CD14-positive monocyte (primary cell): ENCODE results near the gene TMTC2. TPM values are rescaled to one million over a fixed set of nuclear protein-coding genes. Genes with fewer than 3 reads are reported as not detected.

Source experiments
- DNase-seq, 3 donors: peaks; one replicate each; pipeline ENCODE4 v3.0.0-alpha.2; 2011 to 2022
- H2AFZ ChIP-seq: 2 replicates; pipeline ENCODE4 v1.6.0; 2012; ENCODE audit warnings: mild to moderate bottlenecking, low read depth, low read length, inconsistent platforms; ENCODE audit not compliant: insufficient read depth, poor library complexity, severe bottlenecking
- H3K27ac ChIP-seq, 2 donors: 1 replicate in 1 of 2; 2 replicates in 1 of 2; pipeline ENCODE4 v1.5.1; 2012 to 2013; ENCODE audit warnings: low read length in 2 of 2, control low read depth in 1 of 2, inconsistent platforms in 1 of 2, low read depth in 1 of 2, mild to moderate bottlenecking in 1 of 2
- H3K27me3 ChIP-seq, 2 donors: one replicate each; pipeline versions ENCODE4 v1.6.0 to v1.6.1; 2011 to 2013; ENCODE audit warnings: low read length in 2 of 2; ENCODE audit not compliant: control insufficient read depth in 2 of 2, insufficient read depth in 2 of 2
- H3K36me3 ChIP-seq, 2 donors: replicated peaks in 1 of 2; 1 replicate in 1 of 2; 2 replicates in 1 of 2; pipeline versions ENCODE4 v1.5.1 to v1.6.1; 2012 to 2013; ENCODE audit warnings: low read length in 2 of 2, control low read depth in 1 of 2, inconsistent platforms in 1 of 2, mild to moderate bottlenecking in 1 of 2; ENCODE audit not compliant: insufficient read depth in 2 of 2, control insufficient read depth in 1 of 2
- H3K4me1 ChIP-seq, 2 donors: 1 replicate in 1 of 2; 2 replicates in 1 of 2; pipeline versions ENCODE4 v1.5.1 to v1.6.1; 2012 to 2013; ENCODE audit warnings: low read length in 2 of 2, control low read depth in 1 of 2, inconsistent platforms in 1 of 2, mild to moderate bottlenecking in 1 of 2, moderate library complexity in 1 of 2; ENCODE audit not compliant: insufficient read depth in 2 of 2, control insufficient read depth in 1 of 2
- H3K4me2 ChIP-seq: replicated peaks from 2 replicates; pipeline ENCODE3; 2012; ENCODE audit warnings: low read length, moderate library complexity, mild to moderate bottlenecking; ENCODE audit not compliant: poor library complexity, severe bottlenecking; ENCODE audit errors: extremely low read depth
- H3K4me3 ChIP-seq, 3 experiments: fragments of 200-600 bp in 1 of 3; sonication (generic) in 1 of 3; replicated peaks in 1 of 3; 1 replicate in 2 of 3; 2 replicates in 1 of 3; pipeline ENCODE4 v1.5.1; 2011 to 2013; ENCODE audit warnings: low read length in 3 of 3, mild to moderate bottlenecking in 3 of 3, control low read depth in 2 of 3, low read depth in 2 of 3, inconsistent platforms in 1 of 3, moderate library complexity in 1 of 3
- H3K79me2 ChIP-seq: 2 replicates; pipeline ENCODE4 v1.6.0; 2012; ENCODE audit warnings: mild to moderate bottlenecking, control low read depth, inconsistent platforms, low read length, moderate library complexity; ENCODE audit not compliant: insufficient read depth
- H3K9ac ChIP-seq: 2 replicates; pipeline ENCODE4 v1.6.0; 2017; ENCODE audit warnings: low read length, mild to moderate bottlenecking; ENCODE audit not compliant: insufficient read depth, poor library complexity, severe bottlenecking
- H3K9me3 ChIP-seq, 2 donors: replicated peaks in 1 of 2; 1 replicate in 1 of 2; 2 replicates in 1 of 2; pipeline versions ENCODE4 v1.5.1 to v1.6.1; 2012 to 2013; ENCODE audit warnings: low read length in 2 of 2, control low read depth in 1 of 2; ENCODE audit not compliant: control insufficient read depth in 1 of 2, insufficient read depth in 1 of 2
- H4K20me1 ChIP-seq: 2 replicates; pipeline ENCODE4 v1.6.0; 2012; ENCODE audit warnings: mild to moderate bottlenecking, low read length, control low read depth, moderate library complexity; ENCODE audit not compliant: insufficient read depth
- H3K27ac Mint-ChIP-seq, 7 donors: one replicate each; pipeline ENCODE4 v1.8.0; 2020; ENCODE audit warnings: mild to moderate bottlenecking in 7 of 7, mixed read lengths in 7 of 7, moderate library complexity in 6 of 7, inconsistent platforms in 2 of 7
- H3K27me3 Mint-ChIP-seq, 3 donors: one replicate each; pipeline ENCODE4 v1.8.0; 2021 to 2022; ENCODE audit warnings: low read depth in 3 of 3, mild to moderate bottlenecking in 3 of 3, mixed read lengths in 3 of 3, moderate library complexity in 3 of 3, inconsistent platforms in 1 of 3
- H3K36me3 Mint-ChIP-seq, 2 donors: one replicate each; pipeline ENCODE4 v1.8.0; 2020; ENCODE audit warnings: mixed read lengths in 2 of 2, inconsistent platforms in 1 of 2, mild to moderate bottlenecking in 1 of 2
- H3K4me1 Mint-ChIP-seq: one replicate; pipeline ENCODE4 v1.8.0; 2020; ENCODE audit warnings: mild to moderate bottlenecking, mixed read lengths
- H3K4me3 Mint-ChIP-seq, 2 donors: one replicate each; pipeline ENCODE4 v1.8.0; 2020; ENCODE audit warnings: mild to moderate bottlenecking in 2 of 2, mixed read lengths in 2 of 2, moderate library complexity in 1 of 2
- H3K9me3 Mint-ChIP-seq, 7 donors: one replicate each; pipeline ENCODE4 v1.8.0; 2020 to 2022; ENCODE audit warnings: mixed read lengths in 7 of 7, mild to moderate bottlenecking in 6 of 7, moderate library complexity in 6 of 7, inconsistent platforms in 2 of 7
- CTCF ChIP-seq: fragments of 200-600 bp; IDR thresholded peaks from one replicate; pipeline ENCODE4 v1.8.0; 2022; ENCODE audit warnings: antibody characterized with exemption, mild to moderate bottlenecking
- WGBS: methylation state at CpG from one replicate; pipeline ENCODE4 v1.1.5; 2013; ENCODE audit warnings: missing lambda C conversion rate; ENCODE audit not compliant: insufficient coverage; 5-methylcytosine and 5-hydroxymethylcytosine counted together
- intact Hi-C, 2 donors: fragments of 100-400 bp; cut with micrococcal nuclease; formaldehyde crosslinking; loops; one replicate each; pipeline versions ENCODE4 v1.15.0 to v1.15.1; 2023
- polyA plus RNA-seq, 3 donors: library from polyadenylated mRNA; depleted of rRNA in 1 of 3; unstranded in 2 of 3; stranded (reverse) in 1 of 3; fragments of 300-500 nt in 2 of 3; fragments of >200 nt in 1 of 3; fragmentation: Illumina TruSeq in 2 of 3; gene quantifications; 1 replicate in 2 of 3; 2 replicates in 1 of 3; pipeline ENCODE4 v1.2.3, GENCODE V29; 2012 to 2021

TMTC2 gene
- polyA plus RNA-seq, 3 donors: 2.5 to 15.7 (median 3.3) TPM

- Histone ChIP-seq H3K4me1 (no peaks in the 10 kb centered on the region), H3K4me3 (no peak overlapping the region), H4K20me1 (no peaks in the 10 kb centered on the region), H3K9me3 (no peaks in the 10 kb centered on the region), H3K27me3 (no peaks in the 10 kb centered on the region), H2AFZ (no peak overlapping the region), H3K4me2 (no peak overlapping the region), H3K79me2 (no peaks in the 10 kb centered on the region), H3K27ac (no peak overlapping the region), H3K9ac (no peak overlapping the region), H3K36me3 (no peaks in the 10 kb centered on the region)
- Mint-ChIP-seq H3K27me3 (peaks cover 0 to 4% (median 0%) of the 10 kb centered on the region in 3 donors), H3K4me3 (no peak overlapping the region), H3K4me1 (peaks cover 4% of the 10 kb centered on the region), H3K36me3 (no peaks in the 10 kb centered on the region), H3K9me3 (peaks cover 0 to 6% (median 0%) of the 10 kb centered on the region in 7 donors), H3K27ac (no peak overlapping the region)
- DNase-seq: no peak
- intact Hi-C loops: no loop called here
- WGBS: 95% methylated on average over 3 of the region's 3 CpGs
- TF ChIP-seq CTCF: no peak
These were observed 11.5 kb upstream of the TMTC2 start for GRCh38 chr12:82675246-82675645.

GRCh38 chr12:82682326-82682725, 4.4 kb upstream of the TMTC2 start:
- H3K27ac Mint-ChIP-seq: peak overlapping the region in 2 of 7 donors; percentile 14 to 80
- Histone ChIP-seq H3K27me3 (no peaks in the 10 kb centered on the region), H3K4me3 (no peak overlapping the region), H2AFZ (no peak overlapping the region), H3K27ac (no peak overlapping the region), H3K79me2 (peaks cover under 1% of the 10 kb centered on the region), H3K9me3 (no peaks in the 10 kb centered on the region), H3K4me2 (peak overlapping the region; percentile 42), H3K4me1 (peaks cover 30 to 38% of the 10 kb centered on the region in 2 donors), H4K20me1 (no peaks in the 10 kb centered on the region), H3K9ac (no peak overlapping the region), H3K36me3 (no peaks in the 10 kb centered on the region)
- H3K4me1 Mint-ChIP-seq: peaks cover 30% of the 10 kb centered on the region
- H3K27me3 Mint-ChIP-seq: peaks cover 0 to 2% (median 0%) of the 10 kb centered on the region in 3 donors
- no CpG with 5 or more reads among the region's 1 CpG for WGBS
- intact Hi-C loops: loop anchor here in 1 of 2 donors (10.0 kb wide), 1 partner anchor 162 kb away; no protein-coding TSS in a partner anchor
- no peak overlapping the region for H3K4me3 Mint-ChIP-seq
- TF ChIP-seq CTCF: no peak
- DNase-seq: no peak
- no peaks in the 10 kb centered on the region for H3K36me3 Mint-ChIP-seq
- H3K9me3 Mint-ChIP-seq: peaks cover 0 to 2% (median 0%) of the 10 kb centered on the region in 7 donors
